ENCODE results near the gene KDM8. TPM values are rescaled to one million over a fixed set of nuclear protein-coding genes. Genes with fewer than 3 reads are reported as not detected.

Gene KDM8
- total RNA-seq, 1 donor from 2014 or later, result 12.5 TPM

DNA sequence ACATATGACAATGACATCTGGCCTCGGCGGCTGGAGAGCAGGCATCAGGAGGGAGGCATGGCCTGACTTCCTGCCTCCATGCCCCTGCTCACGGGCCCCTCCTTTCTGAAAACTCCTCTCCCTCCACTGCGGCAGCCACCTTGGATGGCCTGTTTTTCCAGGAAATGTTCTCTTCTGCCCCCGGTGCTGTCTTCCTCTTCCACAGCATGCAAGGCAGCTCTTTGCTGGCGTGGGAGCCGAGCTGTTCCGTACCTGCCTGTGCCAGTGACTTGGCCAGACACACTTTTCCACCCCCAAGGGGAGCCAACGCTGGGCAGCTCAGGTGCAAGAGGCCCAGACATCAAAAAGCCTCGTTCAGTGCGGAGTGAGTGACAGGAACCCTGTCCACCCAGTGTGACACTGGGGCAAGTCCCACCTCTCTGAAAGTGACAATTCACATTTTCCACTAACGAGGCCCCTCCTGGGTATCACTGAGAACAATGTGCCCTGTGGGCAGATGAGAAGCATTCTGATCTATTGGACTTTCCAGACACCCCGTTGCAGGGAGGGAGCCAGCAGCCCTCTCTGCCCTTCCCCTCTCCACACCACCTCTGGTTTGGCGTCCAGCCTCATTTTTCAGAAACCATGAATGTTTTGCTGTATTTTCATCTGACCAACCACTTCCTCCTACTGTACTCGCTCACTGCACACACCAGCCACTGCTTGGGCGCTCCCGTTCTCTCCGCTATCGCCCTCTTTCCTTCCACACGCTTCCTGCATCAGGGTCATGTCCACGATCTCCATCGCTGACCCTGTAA is 34.1 kb downstream of the KDM8 start:
- no peak for DNase-seq (ENCODE audit: low spot score, unreplicated experiment)
- Mint-ChIP-seq H3K9me3 (ENCODE audit: low read depth) (no peaks in the 10 kb centered on the region), H3K27ac (no peak overlapping the region), H3K36me3 (ENCODE audit: insufficient read depth) (peaks cover 1% of the 10 kb centered on the region), H3K27me3 (peaks cover 5% of the 10 kb centered on the region), H3K4me1 (ENCODE audit: low read depth) (peaks cover 6% of the 10 kb centered on the region), H3K4me3 (ENCODE audit: low read depth) (no peak overlapping the region)
- TF ChIP-seq, protein P1, sequence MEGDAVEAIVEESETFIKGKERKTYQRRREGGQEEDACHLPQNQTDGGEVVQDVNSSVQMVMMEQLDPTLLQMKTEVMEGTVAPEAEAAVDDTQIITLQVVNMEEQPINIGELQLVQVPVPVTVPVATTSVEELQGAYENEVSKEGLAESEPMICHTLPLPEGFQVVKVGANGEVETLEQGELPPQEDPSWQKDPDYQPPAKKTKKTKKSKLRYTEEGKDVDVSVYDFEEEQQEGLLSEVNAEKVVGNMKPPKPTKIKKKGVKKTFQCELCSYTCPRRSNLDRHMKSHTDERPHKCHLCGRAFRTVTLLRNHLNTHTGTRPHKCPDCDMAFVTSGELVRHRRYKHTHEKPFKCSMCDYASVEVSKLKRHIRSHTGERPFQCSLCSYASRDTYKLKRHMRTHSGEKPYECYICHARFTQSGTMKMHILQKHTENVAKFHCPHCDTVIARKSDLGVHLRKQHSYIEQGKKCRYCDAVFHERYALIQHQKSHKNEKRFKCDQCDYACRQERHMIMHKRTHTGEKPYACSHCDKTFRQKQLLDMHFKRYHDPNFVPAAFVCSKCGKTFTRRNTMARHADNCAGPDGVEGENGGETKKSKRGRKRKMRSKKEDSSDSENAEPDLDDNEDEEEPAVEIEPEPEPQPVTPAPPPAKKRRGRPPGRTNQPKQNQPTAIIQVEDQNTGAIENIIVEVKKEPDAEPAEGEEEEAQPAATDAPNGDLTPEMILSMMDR (IDR thresholded peaks at IDR 0.05; ENCODE audit: unreplicated experiment), result no peak

DNA sequence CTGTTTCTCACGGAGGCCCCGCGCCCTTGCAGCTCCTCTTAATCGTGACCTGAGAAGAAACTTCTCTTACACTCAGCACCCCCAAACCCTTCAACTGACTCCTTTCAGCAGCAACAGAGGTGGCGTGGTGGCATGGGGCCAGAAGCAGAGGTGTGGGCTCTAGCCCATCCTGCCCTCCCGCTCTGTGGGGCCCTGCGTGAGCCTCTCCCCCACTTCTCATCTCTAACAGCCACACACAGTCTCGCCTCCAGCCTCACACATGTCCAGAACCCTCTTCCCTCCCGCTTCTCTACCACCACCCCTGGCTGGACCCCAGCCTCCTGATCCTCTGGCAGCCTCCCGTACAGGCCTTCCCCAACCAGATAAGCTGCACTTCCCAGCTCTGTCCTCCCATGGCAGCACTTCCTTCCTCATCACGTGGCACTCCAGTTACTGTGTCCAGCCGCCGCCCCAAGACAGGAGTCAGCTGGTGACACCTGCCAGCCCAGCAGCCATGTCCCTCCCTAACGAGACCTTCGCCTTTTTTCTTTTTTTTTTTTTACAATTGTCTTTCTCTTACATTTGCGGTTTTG is 34.8 kb downstream of the KDM8 start:
- no peak overlapping the region for H3K27ac Mint-ChIP-seq
- H3K4me1 Mint-ChIP-seq (ENCODE audit: low read depth), result peaks cover 5% of the 10 kb centered on the region
- TF ChIP-seq, protein P1 (IDR thresholded peaks at IDR 0.05; ENCODE audit: unreplicated experiment), result no peak

DNA sequence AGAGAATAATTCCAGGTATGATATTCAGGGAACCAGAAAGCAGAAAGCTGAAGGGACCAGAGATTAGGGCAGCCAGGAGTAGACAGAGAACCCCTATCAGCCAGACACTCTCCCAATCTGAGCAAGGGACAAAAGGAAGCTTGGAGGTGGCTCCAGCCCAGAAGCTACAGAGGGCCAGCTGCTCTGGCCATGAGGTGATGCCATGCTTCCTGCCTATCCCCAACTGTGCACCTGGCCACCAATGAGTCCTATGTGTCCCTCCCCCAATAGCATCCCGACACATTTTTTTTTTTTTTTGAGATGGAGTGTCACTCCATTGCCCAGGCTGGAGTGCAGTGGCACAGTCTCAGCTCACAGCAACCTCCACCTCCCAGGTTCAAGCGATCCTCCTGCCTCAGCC is 35.3 kb downstream of the KDM8 start:
- H3K4me3 Mint-ChIP-seq (ENCODE audit: low read depth), result no peak overlapping the region

More for the DNA sequence above, 34.8 kb downstream of the KDM8 start:
- DNase-seq (ENCODE audit: low spot score, unreplicated experiment), result no peak
- Mint-ChIP-seq H3K9me3 (ENCODE audit: low read depth) (no peaks in the 10 kb centered on the region), H3K36me3 (ENCODE audit: insufficient read depth) (peaks cover 1% of the 10 kb centered on the region), H3K4me3 (ENCODE audit: low read depth) (no peak overlapping the region), H3K27me3 (peaks cover 5% of the 10 kb centered on the region)

DNA sequence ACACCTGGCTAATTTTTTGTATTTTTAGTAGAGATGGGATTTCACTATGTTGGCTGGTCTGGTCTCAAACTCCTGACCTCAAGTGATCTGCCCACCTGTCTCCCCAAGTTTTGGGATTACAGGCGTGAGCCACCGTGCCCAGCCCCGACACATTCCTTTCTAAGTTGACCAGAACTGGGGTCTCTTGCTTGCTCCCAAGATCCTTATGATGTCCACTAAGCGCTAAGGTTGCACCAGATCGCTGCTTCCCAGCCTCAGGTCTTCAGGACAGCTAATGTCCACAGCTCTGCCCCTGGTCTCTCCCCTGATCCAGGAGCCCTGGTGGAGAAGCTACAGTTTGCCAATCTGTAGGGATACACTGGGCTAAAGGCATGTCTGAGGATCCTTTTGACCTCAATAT is 35.7 kb downstream of the KDM8 start:
- no peak overlapping the region for H3K4me3 Mint-ChIP-seq (ENCODE audit: low read depth)
- H3K36me3 Mint-ChIP-seq (ENCODE audit: insufficient read depth), result peaks cover 1% of the 10 kb centered on the region
- TF ChIP-seq, protein P1 (IDR thresholded peaks at IDR 0.05; ENCODE audit: unreplicated experiment), result no peak
- H3K27me3 Mint-ChIP-seq, result peaks cover 5% of the 10 kb centered on the region
- H3K4me1 Mint-ChIP-seq (ENCODE audit: low read depth), result peaks cover 8% of the 10 kb centered on the region
- no peak for DNase-seq (ENCODE audit: low spot score, unreplicated experiment)
- H3K9me3 Mint-ChIP-seq (ENCODE audit: low read depth), result no peaks in the 10 kb centered on the region
- no peak overlapping the region for H3K27ac Mint-ChIP-seq

More for the DNA sequence above, 35.3 kb downstream of the KDM8 start:
- H3K36me3 Mint-ChIP-seq (ENCODE audit: insufficient read depth), result peaks cover 1% of the 10 kb centered on the region
- no peak for DNase-seq (ENCODE audit: low spot score, unreplicated experiment)
- peaks cover 5% of the 10 kb centered on the region for H3K27me3 Mint-ChIP-seq
- no peak overlapping the region for H3K27ac Mint-ChIP-seq
- H3K9me3 Mint-ChIP-seq (ENCODE audit: low read depth), result no peaks in the 10 kb centered on the region
- H3K4me1 Mint-ChIP-seq (ENCODE audit: low read depth), result peaks cover 7% of the 10 kb centered on the region
- TF ChIP-seq, protein P1 (IDR thresholded peaks at IDR 0.05; ENCODE audit: unreplicated experiment), result no peak

DNA sequence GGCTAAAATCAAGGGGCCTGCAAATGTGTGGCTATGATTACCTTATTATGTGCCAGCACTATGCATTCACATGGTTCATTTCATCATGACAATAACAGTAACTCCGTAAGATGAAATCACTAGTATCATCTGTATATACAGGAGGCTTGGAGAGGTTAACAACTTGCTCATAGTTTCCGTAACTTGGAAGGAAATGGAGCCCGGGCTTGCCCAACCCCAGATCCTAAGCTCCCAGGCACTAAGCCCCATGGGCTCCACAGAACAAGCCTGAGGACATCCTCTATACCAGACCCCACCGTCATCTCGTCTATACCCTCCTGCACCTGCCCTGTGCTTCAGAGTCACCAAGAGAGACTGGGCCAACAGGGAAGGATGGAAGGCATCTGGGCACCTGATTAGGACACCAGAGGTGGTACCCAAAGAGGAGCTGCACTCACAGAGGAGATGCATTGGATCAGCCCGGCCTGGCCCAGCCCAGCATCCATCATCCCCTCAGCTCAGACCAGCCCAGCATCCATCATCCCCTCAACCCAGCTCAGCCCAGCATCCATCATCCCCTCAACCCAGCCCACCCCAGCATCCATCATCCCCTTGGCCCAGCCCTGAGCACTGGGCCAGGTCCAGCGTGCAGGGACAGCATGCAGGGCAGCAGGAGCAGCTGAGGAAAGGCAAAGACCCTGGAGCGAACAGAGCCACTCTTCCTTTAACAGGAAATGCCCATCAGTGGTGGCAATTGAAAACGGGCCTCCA is 36.8 kb downstream of the KDM8 start:
- H3K4me1 Mint-ChIP-seq (ENCODE audit: low read depth), result peaks cover 11% of the 10 kb centered on the region
- no peak overlapping the region for H3K4me3 Mint-ChIP-seq (ENCODE audit: low read depth)
- H3K27me3 Mint-ChIP-seq, result peaks cover 5% of the 10 kb centered on the region
- TF ChIP-seq, protein P1 (IDR thresholded peaks at IDR 0.05; ENCODE audit: unreplicated experiment), result no peak
- no peak overlapping the region for H3K27ac Mint-ChIP-seq
- no peak for DNase-seq (ENCODE audit: low spot score, unreplicated experiment)
- no peaks in the 10 kb centered on the region for H3K36me3 Mint-ChIP-seq (ENCODE audit: insufficient read depth)
- H3K9me3 Mint-ChIP-seq (ENCODE audit: low read depth), result no peaks in the 10 kb centered on the region

Data from progenitor cell of endocrine pancreas (in vitro differentiated cells).